GM18951 (cell line): ENCODE data around the gene OR5D18.
"Not testable (repeated sequence)": the region's sequence is repeated elsewhere in the genome, so short reads cannot be mapped to it uniquely, and the experiment has no call there.

Experiments
- POLR2A ChIP-seq: IDR thresholded peaks from 4 replicates; pipeline ENCODE4 v1.6.1; 2011; ENCODE audit warnings: mild to moderate bottlenecking; ENCODE audit not compliant: insufficient read length, insufficient read depth; ENCODE audit errors: extremely low read depth
- in situ Hi-C: fragments of 300-500 bp; cut with MboI; formaldehyde crosslinking; loops from one replicate; pipeline ENCODE4 v1.12.0; 2022; ENCODE audit warnings: low sequenced_read_pairs, mixed read lengths, inconsistent platforms; ENCODE audit not compliant: unreplicated experiment

The OR5D18 gene

GRCh38 chr11:55819330-55819729 lies at the start of gene OR5D18:
Gene OR5D18, plus strand, starts transcription at chr11:55819630. Its CDS starts 0 bp downstream, at chr11:55819630.
- no peak for TF ChIP-seq POLR2A
- in situ Hi-C loops = no loop called here

- TF ChIP-seq POLR2A = no peak
- in situ Hi-C loops = no loop called here
These were observed 46.3 kb upstream of the OR5D18 start, which contains the start of gene OR5D13 for GRCh38 chr11:55773138-55773537. Gene OR5D13, plus strand, starts transcription at chr11:55773438. Its CDS starts 0 bp downstream, at chr11:55773438.

GRCh38 chr11:55791606-55792005 lies 27.8 kb upstream of the OR5D18 start:
- in situ Hi-C loops = no loop called here
- no peak for TF ChIP-seq POLR2A

GRCh38 chr11:55793321-55793720 lies 26.1 kb upstream of the OR5D18 start:
- in situ Hi-C loops = no loop called here
- no peak for TF ChIP-seq POLR2A

GRCh38 chr11:55795256-55795655 lies 24.2 kb upstream of the OR5D18 start, which contains the start of gene OR5D14:
Gene OR5D14, plus strand, starts transcription at chr11:55795556. Its CDS starts 0 bp downstream, at chr11:55795556.
- in situ Hi-C loops = no loop called here
- TF ChIP-seq POLR2A = no peak

GRCh38 chr11:55806248-55806647 lies 13.2 kb upstream of the OR5D18 start:
- in situ Hi-C loops = no loop called here
- no peak for TF ChIP-seq POLR2A

- in situ Hi-C loops = no loop called here
- no peak for TF ChIP-seq POLR2A
These were observed 8.4 kb upstream of the OR5D18 start, which contains the start of gene OR5L1 for GRCh38 chr11:55811067-55811466. Gene OR5L1, plus strand, starts transcription at chr11:55811367. Its CDS starts 100 bp downstream, at chr11:55811467.

GRCh38 chr11:55826919-55827318 lies 7.5 kb downstream of the OR5D18 start, which contains the start of gene OR5L2:
Gene OR5L2, plus strand, starts transcription at chr11:55827219. Its CDS starts 0 bp downstream, at chr11:55827219.
- TF ChIP-seq POLR2A = no peak
- in situ Hi-C loops = no loop called here

GRCh38 chr11:55838452-55838851 lies 19.0 kb downstream of the OR5D18 start, which contains the start of gene OR5D16:
Gene OR5D16, plus strand, starts transcription at chr11:55838752. Its CDS starts 0 bp downstream, at chr11:55838752.
- in situ Hi-C loops = no loop called here
- no peak for TF ChIP-seq POLR2A

- no peak for TF ChIP-seq POLR2A
- in situ Hi-C loops = no loop called here
These were observed 28.0 kb downstream of the OR5D18 start for GRCh38 chr11:55847453-55847852.

- in situ Hi-C loops = no loop called here
- no peak for TF ChIP-seq POLR2A
These were observed 29.6 kb downstream of the OR5D18 start for GRCh38 chr11:55849037-55849436.

GRCh38 chr11:55852141-55852540 lies 32.7 kb downstream of the OR5D18 start:
- no peak for TF ChIP-seq POLR2A
- in situ Hi-C loops = no loop called here

GRCh38 chr11:55854704-55855103 lies 35.3 kb downstream of the OR5D18 start:
- no peak for TF ChIP-seq POLR2A
- in situ Hi-C loops = no loop called here

- in situ Hi-C loops = not testable (repeated sequence)
These were observed 47.9 kb downstream of the OR5D18 start for GRCh38 chr11:55867354-55867753.
